ENCODE measurements around the gene MNX1.

- TF ChIP-seq CTCF (IDR thresholded peaks at IDR 0.05): no peak
- no peak for TF ChIP-seq EP300 (IDR thresholded peaks at IDR 0.05)
Observed at GRCh38 chr7:156975620-156976019, 34.8 kb downstream of the MNX1 start.

Measured in tibial nerve (tissue), 4 donors.